NCI-H2081 treated with DMSO at 0.1 percent for 48 hours (cell line): Measurements from ENCODE around the gene CLEC4D.
"Not testable (repeated sequence)": the region's sequence is repeated elsewhere in the genome, so short reads cannot be mapped to it uniquely, and the experiment has no call there.

Source experiments
- DNase-seq: peaks from one replicate; lab custom pipeline; 2025; lab: John Stamatoyannopoulos, UW

The CLEC4D gene

GRCh38 chr12:8513256-8513655 lies at the start of gene CLEC4D:
Gene CLEC4D (plus strand): TSS chr12:8513503. CDS start chr12:8513733, 230 bp downstream.
- DNase-seq: no peak

- DNase-seq: no peak
Observed at GRCh38 chr12:8465301-8465996, 47.9 kb upstream of the CLEC4D start.

- no peak for DNase-seq
Observed at GRCh38 chr12:8466241-8466640, 47.1 kb upstream of the CLEC4D start.

- DNase-seq: no peak
Observed at GRCh38 chr12:8471090-8471489, 42.2 kb upstream of the CLEC4D start.

- no peak for DNase-seq
Observed at GRCh38 chr12:8475508-8476203, 37.6 kb upstream of the CLEC4D start.

- DNase-seq: no peak
Observed at GRCh38 chr12:8482571-8483061, 30.7 kb upstream of the CLEC4D start.

- DNase-seq: no peak
Observed at GRCh38 chr12:8483079-8483478, 30.2 kb upstream of the CLEC4D start.

- no peak for DNase-seq
Observed at GRCh38 chr12:8491646-8492530, 21.4 kb upstream of the CLEC4D start.

GRCh38 chr12:8493084-8493483 lies 20.2 kb upstream of the CLEC4D start:
- no peak for DNase-seq

GRCh38 chr12:8495671-8496070 lies 17.6 kb upstream of the CLEC4D start:
- DNase-seq: not testable (repeated sequence)

GRCh38 chr12:8496074-8496473 lies 17.2 kb upstream of the CLEC4D start:
- not testable (repeated sequence) for DNase-seq

GRCh38 chr12:8499616-8500015 lies 13.7 kb upstream of the CLEC4D start:
- DNase-seq: no peak

GRCh38 chr12:8501720-8502119 lies 11.6 kb upstream of the CLEC4D start:
- DNase-seq: no peak

- DNase-seq: no peak
Observed at GRCh38 chr12:8504351-8504750, 9.0 kb upstream of the CLEC4D start.

GRCh38 chr12:8507596-8507995 lies 5.7 kb upstream of the CLEC4D start:
- no peak for DNase-seq

GRCh38 chr12:8508223-8508622 lies 5.1 kb upstream of the CLEC4D start:
- DNase-seq: no peak

GRCh38 chr12:8508910-8509841 lies 4.1 kb upstream of the CLEC4D start:
- no peak for DNase-seq

GRCh38 chr12:8517971-8518370 lies 4.7 kb downstream of the CLEC4D start:
- DNase-seq: no peak

GRCh38 chr12:8519171-8519570 lies 5.9 kb downstream of the CLEC4D start:
- DNase-seq: no peak

- DNase-seq: no peak
Observed at GRCh38 chr12:8527250-8528130, 14.2 kb downstream of the CLEC4D start.
